Esophagus muscularis mucosa (tissue), 4 donors: Measurements from ENCODE around the gene TRIM41. TPM values are rescaled to one million over a fixed set of nuclear protein-coding genes. Genes with fewer than 3 reads are reported as not detected.
A peak's percentile ranks its signal among the peaks of the same experiment; 100 is the strongest.

Source experiments
- DNase-seq: peaks from one replicate; pipeline ENCODE4 v3.0.0-alpha.2; 2017; ENCODE audit errors: extremely low spot score
- H3K27ac ChIP-seq, 4 donors: fragments of 200-600 bp; sonication (generic); replicated peaks in 1 of 4; 1 replicate in 3 of 4; 2 replicates in 1 of 4; pipeline ENCODE4 v1.5.1; 2016 to 2019; ENCODE audit warnings: mild to moderate bottlenecking in 1 of 4
- H3K27me3 ChIP-seq, 4 donors: fragments of 200-600 bp; sonication (generic); one replicate each; pipeline versions ENCODE4 v1.5.1 to v1.6.0; 2016 to 2019
- H3K36me3 ChIP-seq, 4 donors: fragments of 200-600 bp; sonication (generic); one replicate each; pipeline ENCODE4 v1.5.1; 2016 to 2019
- H3K4me1 ChIP-seq, 4 donors: fragments of 200-600 bp; sonication (generic); one replicate each; pipeline ENCODE4 v1.5.1; 2016 to 2019
- H3K4me3 ChIP-seq, 4 donors: fragments of 200-600 bp; sonication (generic); 1 replicate in 2 of 4; 2 replicates in 2 of 4; pipeline ENCODE4 v1.5.1; 2016 to 2019; ENCODE audit warnings: mild to moderate bottlenecking in 4 of 4, moderate library complexity in 1 of 4
- H3K9me3 ChIP-seq, 4 donors: fragments of 200-600 bp; sonication (generic); 1 replicate in 3 of 4; 2 replicates in 1 of 4; pipeline ENCODE4 v1.5.1; 2016 to 2019
- CTCF ChIP-seq, 3 experiments: fragments of 200-600 bp in 2 of 3; fragments of 450-650 bp in 1 of 3; sonication (generic) in 2 of 3; IDR thresholded peaks; one replicate each; pipeline ENCODE4 v1.5.1; 2017 to 2019; ENCODE audit warnings: antibody characterized with exemption in 3 of 3, mild to moderate bottlenecking in 2 of 3, moderate library complexity in 1 of 3
- EP300 ChIP-seq: sonication (generic); formaldehyde crosslinking; IDR thresholded peaks from one replicate; pipeline ENCODE4 v1.6.1; 2017; ENCODE audit warnings: antibody characterized with exemption
- POLR2A ChIP-seq: fragments of 450-650 bp; IDR thresholded peaks from one replicate; pipeline ENCODE4 v1.6.1; 2017; ENCODE audit warnings: antibody characterized with exemption, moderate library complexity, mild to moderate bottlenecking, low read depth
- POLR2AphosphoS5 ChIP-seq, 2 donors: sonication (generic); formaldehyde crosslinking; IDR thresholded peaks; one replicate each; pipeline ENCODE4 v1.6.1; 2017; ENCODE audit warnings: antibody characterized with exemption in 2 of 2
- WGBS: methylation state at CpG from one replicate; pipeline ENCODE4 v1.1.5; 2018; 5-methylcytosine and 5-hydroxymethylcytosine counted together
- intact Hi-C: fragments of 100-400 bp; cut with DNase I; formaldehyde crosslinking; loops from one replicate; pipeline ENCODE4 v1.15.1; 2023
- total RNA-seq, 4 donors: library from RNA; depleted of rRNA; stranded (reverse); fragments of >200 nt; gene quantifications; one replicate each; pipeline versions ENCODE4 v1.1.0 to v1.2.1, GENCODE V29; 2016

The TRIM41 gene
- total RNA-seq, 4 donors from 2014 or later: 9.8 to 22.4 (median 18.2) TPM

- no peaks in the 10 kb centered on the region for H3K27me3 ChIP-seq
- DNase-seq: no peak
- H3K9me3 ChIP-seq: no peaks in the 10 kb centered on the region
- peaks cover 7 to 16% (median 14%) of the 10 kb centered on the region in 4 donors for H3K36me3 ChIP-seq
- intact Hi-C loops: loop anchor here (2.0 to 5.0 kb wide), 2 partner anchors 18 to 38 kb away; partner anchors contain the start of genes RACK1 and TRIM52
- 72% methylated on average over 22 of the region's 22 CpGs for WGBS
- H3K4me3 ChIP-seq: peak overlapping the region; percentile 72 to 83 (median 74)
- H3K4me1 ChIP-seq: peaks cover 11 to 34% (median 30%) of the 10 kb centered on the region in 4 donors
- H3K27ac ChIP-seq: peak overlapping the region in 3 of 4 donors; percentile 92 to 95 (median 93)
- TF ChIP-seq POLR2AphosphoS5 (IDR thresholded peaks at IDR 0.05): no peak
- TF ChIP-seq POLR2A: no peak
- no peak for TF ChIP-seq CTCF (IDR thresholded peaks at IDR 0.05)
- TF ChIP-seq EP300: no peak
Observed at GRCh38 chr5:181224390-181225229, 1.5 kb downstream of the TRIM41 start.

- 91% methylated on average over 13 of the region's 13 CpGs for WGBS
- Histone ChIP-seq H3K27me3 (no peaks in the 10 kb centered on the region), H3K9me3 (no peaks in the 10 kb centered on the region), H3K27ac (no peak overlapping the region), H3K4me3 (no peak overlapping the region), H3K4me1 (peaks cover under 1 to 10% (median 6%) of the 10 kb centered on the region in 4 donors), H3K36me3 (peaks cover 16 to 63% (median 59%) of the 10 kb centered on the region in 4 donors)
- intact Hi-C loops: no loop called here
- TF ChIP-seq EP300: no peak
- TF ChIP-seq POLR2AphosphoS5 (IDR thresholded peaks at IDR 0.05): no peak
- TF ChIP-seq POLR2A: no peak
- TF ChIP-seq CTCF (IDR thresholded peaks at IDR 0.05): no peak
- no peak for DNase-seq
Observed at GRCh38 chr5:181229996-181230395, 6.9 kb downstream of the TRIM41 start.

GRCh38 chr5:181230551-181230950 lies 7.5 kb downstream of the TRIM41 start:
- H3K4me1 ChIP-seq: peaks cover 0 to 4% (median 1%) of the 10 kb centered on the region in 4 donors
- H3K9me3 ChIP-seq: no peaks in the 10 kb centered on the region
- intact Hi-C loops: no loop called here
- no peak overlapping the region for H3K27ac ChIP-seq
- WGBS: 77% methylated on average over 6 of the region's 6 CpGs
- no peaks in the 10 kb centered on the region for H3K27me3 ChIP-seq
- H3K36me3 ChIP-seq: peaks cover 21 to 68% (median 65%) of the 10 kb centered on the region in 4 donors
- no peak for DNase-seq
- TF ChIP-seq POLR2A (no peak), CTCF (IDR thresholded peaks at IDR 0.05) (no peak), EP300 (no peak), POLR2AphosphoS5 (IDR thresholded peaks at IDR 0.05) (no peak)
- H3K4me3 ChIP-seq: no peak overlapping the region

- TF ChIP-seq CTCF (IDR thresholded peaks at IDR 0.05): no peak
- TF ChIP-seq EP300: no peak
- no peak for TF ChIP-seq POLR2A
- TF ChIP-seq POLR2AphosphoS5 (IDR thresholded peaks at IDR 0.05): no peak
- intact Hi-C loops: no loop called here
- 88% methylated on average over 7 of the region's 7 CpGs for WGBS
Observed at GRCh38 chr5:181231432-181231831, 8.4 kb downstream of the TRIM41 start.

More at GRCh38 chr5:181231432-181231831, 8.4 kb downstream of the TRIM41 start:
- H3K9me3 ChIP-seq: no peaks in the 10 kb centered on the region
- H3K36me3 ChIP-seq: peaks cover 30 to 77% (median 74%) of the 10 kb centered on the region in 4 donors
- no peak for DNase-seq
- H3K4me3 ChIP-seq: no peak overlapping the region
- no peaks in the 10 kb centered on the region for H3K4me1 ChIP-seq
- no peaks in the 10 kb centered on the region for H3K27me3 ChIP-seq
- H3K27ac ChIP-seq: no peak overlapping the region
